Activated naive CD4-positive, alpha-beta T cell treated with anti-CD3 and anti-CD28 coated beads, Interleukin-2, amount 10 ng/mL, durations not matched to agents 7 days and 5 days (primary cell): Measurements from ENCODE around the gene CCDC85B.

Source experiments
- CTCF ChIA-PET: fragments of 350-600 bp; sonication (Branson Sonifier 250); formaldehyde crosslinking; loops from one replicate; lab custom pipeline; 2021; ENCODE audit warnings: antibody characterized with exemption; lab: Charles Lee
- DNase-seq: peaks from one replicate; pipeline ENCODE4 v3.0.0-alpha.2; 2020
- H3K27ac Mint-ChIP-seq: one replicate; pipeline ENCODE4 v1.8.0; 2021; ENCODE audit warnings: mild to moderate bottlenecking, moderate library complexity, mixed read lengths
- H3K27me3 Mint-ChIP-seq: one replicate; pipeline ENCODE4 v1.8.0; 2021; ENCODE audit warnings: mild to moderate bottlenecking, mixed read lengths
- H3K36me3 Mint-ChIP-seq: one replicate; pipeline ENCODE4 v1.8.0; 2021; ENCODE audit warnings: mixed read lengths
- H3K4me1 Mint-ChIP-seq: one replicate; pipeline ENCODE4 v1.8.0; 2021; ENCODE audit warnings: mixed read lengths
- H3K4me3 Mint-ChIP-seq: one replicate; pipeline ENCODE4 v1.8.0; 2021; ENCODE audit warnings: mild to moderate bottlenecking, moderate library complexity, mixed read lengths
- H3K9me3 Mint-ChIP-seq: one replicate; pipeline ENCODE4 v1.8.0; 2021; ENCODE audit warnings: mixed read lengths

The CCDC85B gene

DNA sequence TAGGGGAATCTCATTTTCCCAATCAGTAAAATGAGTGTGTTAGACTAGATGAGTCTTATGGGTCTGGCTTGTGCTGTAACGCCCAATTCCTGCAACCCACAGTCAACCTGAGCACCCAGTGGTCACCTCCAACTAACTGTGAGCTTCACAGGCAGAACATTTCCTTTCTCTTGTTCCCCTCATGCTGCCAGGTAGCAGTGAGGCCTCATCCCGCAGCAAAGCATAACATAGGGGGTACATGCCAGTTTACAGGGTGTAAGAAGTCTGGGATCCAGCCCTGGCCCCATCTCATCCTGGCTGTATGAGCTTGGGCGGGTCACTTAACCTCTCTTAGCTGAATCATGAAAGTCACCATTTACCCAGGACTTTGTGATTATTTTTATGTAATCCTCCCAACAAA, 21.6 kb upstream of the CCDC85B start:
- Mint-ChIP-seq H3K4me3 (no peak overlapping the region), H3K4me1 (peaks cover 37% of the 10 kb centered on the region), H3K27me3 (peaks cover 34% of the 10 kb centered on the region), H3K36me3 (peaks cover 26% of the 10 kb centered on the region), H3K27ac (no peak overlapping the region), H3K9me3 (no peaks in the 10 kb centered on the region)
- DNase-seq, result no peak
- CTCF ChIA-PET, result interaction anchor here (3.5 to 4.8 kb wide), 3 partner anchors 8 to 19 kb away, joined by 13 to 39 read pairs (median 34); partner anchors contain the start of genes FIBP and MUS81

DNA sequence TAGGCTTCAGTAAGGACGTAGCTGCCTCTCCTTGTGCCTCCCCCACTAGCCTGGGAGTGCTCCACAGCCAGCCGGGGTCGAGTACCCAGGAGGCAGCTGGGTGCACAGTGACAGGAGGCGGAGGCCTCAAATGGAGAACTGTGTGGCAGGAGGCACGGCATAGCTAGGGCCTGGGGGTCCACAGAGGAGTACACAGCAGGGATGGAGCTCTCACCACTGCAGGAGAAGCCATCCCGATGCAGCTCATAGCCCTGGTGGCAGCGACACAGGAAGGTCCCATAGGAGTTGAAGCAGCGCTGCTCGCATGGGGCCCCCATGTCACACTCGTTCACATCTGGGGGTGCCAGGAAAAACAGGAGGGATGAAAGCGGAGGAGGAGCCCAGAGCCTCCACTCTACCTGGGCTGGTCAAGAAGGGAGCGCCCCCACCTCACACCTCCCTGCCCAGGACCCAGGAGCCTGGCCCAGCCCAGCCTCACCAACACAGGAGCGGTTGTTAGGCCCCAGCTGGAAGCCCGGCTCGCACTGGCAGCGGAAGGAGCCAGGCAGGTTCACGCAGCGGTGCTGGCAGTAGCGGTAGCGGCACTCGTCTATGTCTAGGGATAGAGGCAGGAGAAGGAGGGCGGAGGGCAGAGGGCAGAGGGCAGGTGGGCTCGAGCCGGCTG, 20.7 kb upstream of the CCDC85B start:
- CTCF ChIA-PET, result interaction anchor here (3.5 to 4.8 kb wide), 3 partner anchors 9 to 18 kb away, joined by 13 to 39 read pairs (median 34); partner anchors contain the start of genes FIBP and MUS81
- Mint-ChIP-seq H3K4me3 (no peak overlapping the region), H3K36me3 (peaks cover 19% of the 10 kb centered on the region), H3K27me3 (peaks cover 34% of the 10 kb centered on the region), H3K9me3 (no peaks in the 10 kb centered on the region), H3K27ac (no peak overlapping the region), H3K4me1 (peaks cover 40% of the 10 kb centered on the region)
- DNase-seq, result no peak

DNA sequence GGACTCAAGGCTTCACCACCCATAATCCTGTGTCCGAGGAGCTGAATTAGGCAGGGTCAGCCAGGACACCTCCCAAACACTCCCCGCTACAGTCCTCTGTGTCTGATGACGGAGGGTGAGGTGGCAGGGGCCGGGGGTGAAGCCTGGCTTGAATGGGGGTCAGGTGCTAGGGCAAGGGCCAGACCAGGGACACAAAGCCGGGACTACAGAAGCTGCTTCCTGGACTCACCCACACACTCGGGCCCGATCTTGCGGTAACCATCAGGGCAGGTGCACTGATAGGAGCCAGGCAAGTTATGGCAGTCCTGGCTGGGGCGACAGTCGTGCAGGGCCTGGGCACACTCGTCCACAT, 20.2 kb upstream of the CCDC85B start:
- no peak overlapping the region for H3K4me3 Mint-ChIP-seq
- no peak overlapping the region for H3K27ac Mint-ChIP-seq
- H3K4me1 Mint-ChIP-seq, result peaks cover 38% of the 10 kb centered on the region
- no peak for DNase-seq
- peaks cover 15% of the 10 kb centered on the region for H3K36me3 Mint-ChIP-seq
- H3K27me3 Mint-ChIP-seq, result peaks cover 34% of the 10 kb centered on the region
- CTCF ChIA-PET, result interaction anchor here (3.5 to 4.8 kb wide), 3 partner anchors 10 to 17 kb away, joined by 13 to 39 read pairs (median 34); partner anchors contain the start of genes FIBP and MUS81
- no peaks in the 10 kb centered on the region for H3K9me3 Mint-ChIP-seq

DNA sequence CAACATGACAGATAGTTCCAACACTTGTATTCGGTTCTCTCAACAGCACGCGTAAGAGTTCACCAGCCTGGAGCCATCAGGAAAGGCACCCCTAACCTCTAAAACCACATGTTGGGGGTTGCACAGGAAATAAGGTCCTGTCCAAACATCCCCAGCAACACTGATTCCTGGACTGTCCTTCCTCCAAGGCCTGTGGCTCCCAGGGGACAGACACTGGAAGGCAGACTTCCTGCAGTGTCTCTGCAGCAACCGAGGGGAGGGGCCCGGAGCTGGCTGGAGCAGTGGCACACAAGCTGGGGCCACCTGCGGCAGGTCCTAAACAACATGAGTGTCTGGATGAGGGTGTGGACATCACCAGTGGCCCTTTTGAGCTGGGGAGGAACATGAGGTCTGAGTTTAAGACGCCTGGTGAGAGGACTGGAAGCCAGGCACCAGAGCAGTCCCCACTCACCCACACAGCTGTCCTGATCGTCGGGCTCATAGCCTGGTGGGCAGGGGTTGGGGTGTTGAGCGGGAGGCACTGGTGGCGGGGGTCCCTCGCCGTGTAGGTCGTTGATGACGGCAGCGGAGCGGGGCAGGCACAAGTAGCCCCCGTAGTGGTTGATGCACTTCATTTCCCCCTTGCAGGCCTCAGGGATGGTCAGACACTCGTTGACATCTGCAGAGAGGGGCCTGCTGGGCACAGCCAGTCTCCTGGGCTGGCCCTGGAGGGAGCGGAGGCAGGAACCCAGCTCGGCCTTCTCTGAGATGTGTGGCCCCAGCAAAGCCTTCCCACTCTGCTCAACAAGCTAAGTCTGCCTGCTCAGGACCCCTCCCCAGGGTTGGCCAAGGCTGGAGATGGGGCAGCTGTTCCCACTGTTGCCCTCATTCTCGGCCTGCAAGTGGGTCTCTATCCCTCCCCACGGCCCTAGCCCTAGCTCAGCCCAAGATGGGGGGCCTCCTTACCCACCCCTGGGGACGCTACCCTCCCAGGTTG, 19.5 kb upstream of the CCDC85B start:
- H3K4me3 Mint-ChIP-seq, result no peak overlapping the region
- no peaks in the 10 kb centered on the region for H3K9me3 Mint-ChIP-seq
- CTCF ChIA-PET, result interaction anchor here (3.5 to 4.8 kb wide), 3 partner anchors 11 to 17 kb away, joined by 13 to 39 read pairs (median 34); partner anchors contain the start of genes FIBP and MUS81
- H3K4me1 Mint-ChIP-seq, result peaks cover 38% of the 10 kb centered on the region
- peaks cover 14% of the 10 kb centered on the region for H3K36me3 Mint-ChIP-seq
- DNase-seq, result no peak
- no peak overlapping the region for H3K27ac Mint-ChIP-seq
- peaks cover 34% of the 10 kb centered on the region for H3K27me3 Mint-ChIP-seq

GRCh38 chr11:65871811-65872548, 18.5 kb upstream of the CCDC85B start:
- DNase-seq, result no peak
- peaks cover 34% of the 10 kb centered on the region for H3K27me3 Mint-ChIP-seq
- H3K4me3 Mint-ChIP-seq, result peak overlapping the region; percentile 37
- peaks cover 42% of the 10 kb centered on the region for H3K4me1 Mint-ChIP-seq
- no peaks in the 10 kb centered on the region for H3K9me3 Mint-ChIP-seq
- CTCF ChIA-PET, result interaction anchor here (3.5 to 4.8 kb wide), 3 partner anchors 12 to 16 kb away, joined by 13 to 39 read pairs (median 34); partner anchors contain the start of genes FIBP and MUS81
- H3K36me3 Mint-ChIP-seq, result peaks cover 11% of the 10 kb centered on the region
- no peak overlapping the region for H3K27ac Mint-ChIP-seq

DNA sequence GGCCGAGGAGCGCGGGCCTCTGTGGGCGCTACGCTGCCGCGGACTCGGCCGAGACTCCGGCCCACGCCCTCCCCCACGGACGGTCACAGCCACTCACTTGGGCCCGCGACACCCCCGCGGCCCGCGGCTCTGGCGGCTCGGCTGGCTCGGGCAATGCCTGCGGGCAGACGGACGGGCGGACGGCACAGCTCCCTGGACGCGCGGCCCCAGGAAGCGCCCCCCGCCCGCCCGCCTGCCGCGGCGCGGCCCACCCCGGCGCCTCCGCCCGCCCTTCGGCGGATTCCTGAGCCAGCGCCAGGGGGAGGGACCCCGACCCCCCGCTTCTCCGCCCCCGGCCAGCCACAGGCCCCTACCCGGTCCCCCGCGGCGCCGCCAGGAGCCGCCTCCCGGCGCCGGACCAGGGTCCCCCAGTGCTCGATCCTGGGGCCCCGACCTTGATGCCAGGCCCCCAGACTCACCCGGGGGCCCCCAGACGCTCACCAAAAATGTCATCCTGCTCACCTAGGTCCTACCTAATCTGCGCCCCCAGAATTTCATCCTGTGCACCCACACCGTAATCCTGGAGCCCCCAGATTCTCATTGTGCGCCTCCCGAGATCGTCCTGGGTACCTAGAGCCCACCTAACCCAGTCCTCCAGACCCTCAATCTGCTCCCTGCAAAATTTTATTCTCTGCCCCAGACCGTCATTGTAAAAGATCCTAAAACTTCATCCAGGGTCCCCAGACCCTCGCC, 17.7 kb upstream of the CCDC85B start, which contains the start of gene EFEMP2:
TSS of gene EFEMP2 (minus strand) at position 215 of the 732 bp plus-strand sequence. CDS start 446 bp downstream, outside the sequence.
- DNase-seq, result no peak
- H3K9me3 Mint-ChIP-seq, result no peaks in the 10 kb centered on the region
- H3K27me3 Mint-ChIP-seq, result peaks cover 34% of the 10 kb centered on the region
- peak within 1 kb of the TSS; percentile 85 for H3K4me3 Mint-ChIP-seq
- CTCF ChIA-PET, result interaction anchor here (2.0 to 4.8 kb wide), 5 partner anchors 12 to 15 kb away, joined by 8 to 39 read pairs (median 16); partner anchors contain the start of genes FIBP and MUS81
- peaks cover 47% of the 10 kb centered on the region for H3K4me1 Mint-ChIP-seq
- H3K27ac Mint-ChIP-seq, result peak within 1 kb of the TSS; percentile 75
- H3K36me3 Mint-ChIP-seq, result peaks cover 5% of the 10 kb centered on the region

GRCh38 chr11:65873318-65874156, 16.9 kb upstream of the CCDC85B start:
- Mint-ChIP-seq H3K4me1 (peaks cover 51% of the 10 kb centered on the region), H3K27me3 (peaks cover 34% of the 10 kb centered on the region), H3K27ac (peak overlapping the region; percentile 75)

DNA sequence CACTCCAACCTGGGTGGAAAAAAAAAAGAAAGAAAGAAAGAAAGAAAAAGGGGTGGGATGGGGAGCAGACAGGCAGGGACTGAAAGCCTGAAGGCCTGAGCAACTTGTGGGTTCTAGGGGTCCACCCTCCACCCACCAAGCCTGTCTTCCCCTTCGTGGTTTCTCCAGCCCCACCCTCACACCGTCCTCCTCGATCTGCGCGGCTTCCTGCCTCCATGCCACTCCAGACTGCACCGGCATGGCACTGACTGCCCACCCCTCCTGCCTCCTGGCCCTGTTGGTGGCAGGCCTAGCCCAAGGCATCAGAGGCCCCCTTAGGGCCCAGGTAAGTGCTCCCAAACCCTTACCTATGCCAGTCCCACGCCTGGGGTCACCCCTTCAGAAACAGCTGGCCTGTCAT, 10.9 kb upstream of the CCDC85B start, which contains the start of gene CTSW:
TSS of gene CTSW (plus strand) at position 221 of the 400 bp plus-strand sequence. CDS start at position 239, 18 bp downstream.
- DNase-seq, result peak; percentile 68
- CTCF ChIA-PET, result interaction anchor here (0.6 to 7.8 kb wide), 3 partner anchors 20 to 371 kb away, joined by 3 to 126 read pairs (median 7); partner anchors contain the start of gene MUS81
- H3K27ac Mint-ChIP-seq, result peak within 1 kb of the TSS; percentile 85
- H3K9me3 Mint-ChIP-seq, result no peaks in the 10 kb centered on the region
- peak within 1 kb of the TSS; percentile 75 for H3K4me3 Mint-ChIP-seq
- peaks cover 7% of the 10 kb centered on the region for H3K36me3 Mint-ChIP-seq
- no peaks in the 10 kb centered on the region for H3K27me3 Mint-ChIP-seq
- H3K4me1 Mint-ChIP-seq, result peaks cover 55% of the 10 kb centered on the region

More at GRCh38 chr11:65873318-65874156, 16.9 kb upstream of the CCDC85B start:
- CTCF ChIA-PET, result interaction anchor here (1.6 to 2.1 kb wide), 4 partner anchors 11 to 115 kb away, joined by 3 to 16 read pairs (median 7); partner anchors contain the start of genes FIBP and MUS81
- H3K4me3 Mint-ChIP-seq, result peak overlapping the region; percentile 85
- H3K9me3 Mint-ChIP-seq, result no peaks in the 10 kb centered on the region
- DNase-seq, result peak; percentile 96
- peaks cover 3% of the 10 kb centered on the region for H3K36me3 Mint-ChIP-seq

- H3K27ac Mint-ChIP-seq, result no peak overlapping the region
- H3K4me3 Mint-ChIP-seq, result peak overlapping the region; percentile 75
- H3K9me3 Mint-ChIP-seq, result no peaks in the 10 kb centered on the region
- H3K4me1 Mint-ChIP-seq, result peaks cover 59% of the 10 kb centered on the region
- DNase-seq, result no peak
- no peaks in the 10 kb centered on the region for H3K27me3 Mint-ChIP-seq
- CTCF ChIA-PET, result interaction anchor here (0.6 to 7.8 kb wide), 2 partner anchors 108 to 371 kb away, joined by 3 to 126 read pairs; no protein-coding TSS in a partner anchor
- peaks cover 11% of the 10 kb centered on the region for H3K36me3 Mint-ChIP-seq
Observed at GRCh38 chr11:65880027-65880426, 10.4 kb upstream of the CCDC85B start.

DNA sequence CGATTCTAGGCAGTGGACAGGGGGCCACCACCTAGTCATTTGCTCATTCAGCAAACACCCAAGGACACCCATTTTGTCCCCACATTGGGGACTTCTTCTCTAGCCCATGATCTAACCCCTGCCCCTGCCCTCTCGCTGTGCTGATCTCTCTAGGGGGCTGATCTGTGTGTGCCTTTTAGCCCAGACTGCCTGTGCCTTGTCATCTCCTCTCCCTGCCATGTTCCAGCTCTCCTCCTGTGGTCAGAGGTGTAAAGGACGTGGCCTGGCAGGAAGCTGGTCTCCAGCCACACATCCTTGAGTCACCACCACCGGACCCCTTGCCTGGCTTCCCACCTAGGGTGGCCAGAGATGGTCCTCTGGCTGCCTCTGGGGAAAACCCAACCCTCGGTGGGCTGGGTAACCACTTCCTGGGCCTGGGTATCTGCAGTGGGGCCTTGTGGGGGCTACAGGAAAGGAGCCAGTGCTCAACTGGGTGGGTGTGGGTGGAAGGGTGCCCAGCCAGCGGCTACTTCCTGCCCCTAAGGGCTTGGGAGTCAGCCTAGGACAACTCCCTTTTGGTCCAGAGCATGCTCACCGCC, 9.5 kb upstream of the CCDC85B start:
- Mint-ChIP-seq H3K4me1 (peaks cover 63% of the 10 kb centered on the region), H3K27ac (peak overlapping the region; percentile 85), H3K9me3 (no peaks in the 10 kb centered on the region), H3K27me3 (no peaks in the 10 kb centered on the region), H3K4me3 (peak overlapping the region; percentile 75), H3K36me3 (peaks cover 19% of the 10 kb centered on the region)
- CTCF ChIA-PET, result interaction anchor here (1.4 to 7.8 kb wide), 3 partner anchors 9 to 107 kb away, joined by 4 to 126 read pairs (median 7); partner anchors contain the start of genes CCDC85B and MUS81
- no peak for DNase-seq
